PC-3 (cell line): ENCODE data around the gene ZNF879.

Experiments used
- CTCF ChIP-seq: fragments of 300-600 bp; sonication (generic); conservative IDR thresholded peaks from 2 replicates; pipeline ENCODE4 v1.5.1; 2017; ENCODE audit warnings: antibody characterized with exemption, low read depth, mild to moderate bottlenecking, low read length
- EZH2 ChIP-seq: fragments of 300-600 bp; sonication (generic); IDR thresholded peaks from one replicate; pipeline ENCODE4 v1.6.1; 2017; ENCODE audit warnings: antibody characterized with exemption, mild to moderate bottlenecking, low read length; ENCODE audit not compliant: unreplicated experiment
- EZH2phosphoT487 ChIP-seq: fragments of 300-600 bp; sonication (generic); IDR thresholded peaks from 2 replicates; pipeline ENCODE4 v1.6.1; 2018; ENCODE audit warnings: mild to moderate bottlenecking, antibody characterized with exemption, low read length, borderline replicate concordance

DNA sequence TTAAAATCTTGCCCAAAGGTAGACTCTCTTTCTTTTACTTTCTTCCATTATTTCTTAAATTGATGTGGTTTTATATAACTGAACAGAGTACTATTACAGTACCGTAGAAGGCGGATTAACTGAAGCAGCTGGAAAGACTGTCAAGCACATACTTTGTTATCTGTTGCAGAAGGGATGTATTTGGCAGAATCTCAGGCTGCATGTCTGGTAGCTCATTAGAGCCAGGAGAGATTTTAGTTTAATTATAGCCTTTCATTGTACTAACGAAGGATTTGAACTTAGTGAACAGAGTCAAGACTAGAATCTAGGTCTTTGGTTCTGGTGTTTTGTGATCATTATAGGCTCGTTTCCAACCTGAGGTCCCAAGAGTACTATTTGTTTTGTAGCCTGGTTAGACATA is 57.1 kb downstream of the ZNF879 start:
- TF ChIP-seq CTCF (no peak), EZH2 (no peak), EZH2phosphoT487 (no peak)
